Endodermal cell (in vitro differentiated cells): ENCODE data around the gene MRPS11. TPM values are rescaled to one million over a fixed set of nuclear protein-coding genes. Genes with fewer than 3 reads are reported as not detected.

Experiments
- DNase-seq: peaks from one replicate; pipeline ENCODE4 v3.0.0-alpha.2; 2017
- H3K27ac ChIP-seq: 2 replicates; pipeline ENCODE4 v1.5.1; 2013; ENCODE audit warnings: mild to moderate bottlenecking, low read depth, low read length, moderate library complexity
- H3K27me3 ChIP-seq: 2 replicates; pipeline ENCODE4 v1.6.1; 2013; ENCODE audit warnings: mild to moderate bottlenecking, low read length, moderate library complexity; ENCODE audit not compliant: insufficient read depth, control insufficient read depth, poor library complexity, severe bottlenecking
- H3K36me3 ChIP-seq: 2 replicates; pipeline ENCODE4 v1.7.0; 2013; ENCODE audit warnings: mild to moderate bottlenecking, low read length, moderate library complexity; ENCODE audit not compliant: control insufficient read depth, insufficient read depth
- H3K4me1 ChIP-seq: one replicate; pipeline ENCODE4 v1.7.0; 2013; ENCODE audit warnings: low read length; ENCODE audit not compliant: control insufficient read depth, insufficient read depth
- H3K4me3 ChIP-seq: 2 replicates; pipeline ENCODE4 v1.5.1; 2013; ENCODE audit warnings: mild to moderate bottlenecking, low read length, moderate library complexity
- H3K9ac ChIP-seq: 2 replicates; pipeline ENCODE4 v1.6.1; 2013; ENCODE audit warnings: mild to moderate bottlenecking, low read length, moderate library complexity; ENCODE audit not compliant: poor library complexity, severe bottlenecking; ENCODE audit errors: extremely low read depth
- H3K9me3 ChIP-seq: 2 replicates; pipeline ENCODE4 v1.6.1; 2013; ENCODE audit warnings: mild to moderate bottlenecking, low read length, moderate library complexity; ENCODE audit not compliant: control insufficient read depth
- H3K27ac Mint-ChIP-seq: 2 replicates; pipeline ENCODE4 v1.8.0; 2020; ENCODE audit warnings: mixed read lengths
- H3K27me3 Mint-ChIP-seq: 2 replicates; pipeline ENCODE4 v1.8.0; 2021; ENCODE audit warnings: mild to moderate bottlenecking, mixed read lengths; ENCODE audit not compliant: insufficient read depth
- H3K36me3 Mint-ChIP-seq: 2 replicates; pipeline ENCODE4 v1.8.0; 2020; ENCODE audit warnings: low read depth, mixed read lengths
- H3K4me1 Mint-ChIP-seq: 2 replicates; pipeline ENCODE4 v1.8.0; 2020; ENCODE audit warnings: mixed read lengths
- H3K4me3 Mint-ChIP-seq: 2 replicates; pipeline ENCODE4 v1.8.0; 2020; ENCODE audit warnings: mild to moderate bottlenecking, moderate library complexity, mixed read lengths
- H3K9me3 Mint-ChIP-seq: 2 replicates; pipeline ENCODE4 v1.8.0; 2020; ENCODE audit warnings: mild to moderate bottlenecking, mixed read lengths
- CTCF ChIP-seq: fragments of 200-600 bp; sonication (generic); conservative IDR thresholded peaks from 2 replicates; pipeline ENCODE4 v1.5.0; 2021; ENCODE audit warnings: antibody characterized with exemption, mild to moderate bottlenecking
- WGBS, 2 experiments: methylation state at CpG; one replicate each; pipeline versions ENCODE4 v1.1.5 to v1.1.7; 2013; ENCODE audit warnings: missing lambda C conversion rate in 2 of 2, mixed read lengths in 1 of 2; ENCODE audit not compliant: insufficient coverage in 1 of 2, insufficient read length in 1 of 2; 5-methylcytosine and 5-hydroxymethylcytosine counted together
- total RNA-seq, 2 donors: library from RNA; stranded (reverse); fragmentation: NEBNext Ultra II Directional in 1 of 2; extraction: Animal tissue kit (Norgen Biotek cat#: 25700) in 1 of 2; gene quantifications; 2 replicates in 1 of 2; 3 replicates in 1 of 2; pipeline ENCODE4 v1.2.1, GENCODE V29; 2021

Gene MRPS11
- total RNA-seq, 2 donors from 2014 or later: 44.8 to 49.0 TPM

- peaks cover 14% of the 10 kb centered on the region for H3K4me1 Mint-ChIP-seq
- DNase-seq: no peak
- H3K27ac ChIP-seq: no peak overlapping the region
- 87 to 88% methylated on average over 1 to 2 of the region's 2 CpGs for WGBS, 2 experiments
- H3K9ac ChIP-seq: no peak overlapping the region
- H3K9me3 Mint-ChIP-seq: no peaks in the 10 kb centered on the region
- H3K4me1 ChIP-seq: no peaks in the 10 kb centered on the region
- H3K27me3 Mint-ChIP-seq: peaks cover 84% of the 10 kb centered on the region
- no peaks in the 10 kb centered on the region for H3K36me3 ChIP-seq
- no peak overlapping the region for H3K4me3 Mint-ChIP-seq
- TF ChIP-seq CTCF: no peak
- H3K27ac Mint-ChIP-seq: no peak overlapping the region
- H3K9me3 ChIP-seq: no peaks in the 10 kb centered on the region
- H3K36me3 Mint-ChIP-seq: no peaks in the 10 kb centered on the region
- peaks cover 74% of the 10 kb centered on the region for H3K27me3 ChIP-seq
- H3K4me3 ChIP-seq: no peak overlapping the region
These were observed 41.2 kb upstream of the MRPS11 start for GRCh38 chr15:88426304-88426703.

DNA sequence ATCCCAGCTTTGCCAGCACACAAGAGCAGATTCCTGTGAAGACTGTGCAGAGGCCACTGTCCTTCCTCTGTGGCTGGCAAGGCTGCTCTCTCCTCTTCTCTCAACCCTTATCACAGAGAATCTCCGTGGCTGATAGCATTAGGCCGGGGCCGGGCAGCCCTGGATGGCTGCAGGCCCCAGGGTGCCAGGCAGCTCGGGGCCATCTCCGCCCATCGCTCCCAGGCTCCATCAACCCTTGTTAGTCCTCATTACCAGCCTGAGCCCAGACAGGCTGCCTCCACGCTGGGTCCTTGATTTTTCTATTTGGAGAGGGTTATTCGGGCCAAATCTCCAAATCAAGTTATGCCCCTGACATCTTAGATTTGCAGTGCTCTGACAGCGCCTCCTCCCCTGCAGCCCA, 39.5 kb upstream of the MRPS11 start:
- 59 to 70% methylated on average over 7 to 9 of the region's 9 CpGs for WGBS, 2 experiments
- H3K4me1 ChIP-seq: no peaks in the 10 kb centered on the region
- H3K9me3 ChIP-seq: no peaks in the 10 kb centered on the region
- H3K4me3 ChIP-seq: no peak overlapping the region
- H3K27ac ChIP-seq: no peak overlapping the region
- no peak overlapping the region for H3K4me3 Mint-ChIP-seq
- H3K9ac ChIP-seq: no peak overlapping the region
- H3K36me3 ChIP-seq: no peaks in the 10 kb centered on the region
- no peaks in the 10 kb centered on the region for H3K36me3 Mint-ChIP-seq
- DNase-seq: no peak
- peaks cover 70% of the 10 kb centered on the region for H3K27me3 ChIP-seq
- H3K9me3 Mint-ChIP-seq: no peaks in the 10 kb centered on the region
- TF ChIP-seq CTCF: no peak
- no peak overlapping the region for H3K27ac Mint-ChIP-seq
- H3K4me1 Mint-ChIP-seq: peaks cover 14% of the 10 kb centered on the region
- H3K27me3 Mint-ChIP-seq: peaks cover 83% of the 10 kb centered on the region

DNA sequence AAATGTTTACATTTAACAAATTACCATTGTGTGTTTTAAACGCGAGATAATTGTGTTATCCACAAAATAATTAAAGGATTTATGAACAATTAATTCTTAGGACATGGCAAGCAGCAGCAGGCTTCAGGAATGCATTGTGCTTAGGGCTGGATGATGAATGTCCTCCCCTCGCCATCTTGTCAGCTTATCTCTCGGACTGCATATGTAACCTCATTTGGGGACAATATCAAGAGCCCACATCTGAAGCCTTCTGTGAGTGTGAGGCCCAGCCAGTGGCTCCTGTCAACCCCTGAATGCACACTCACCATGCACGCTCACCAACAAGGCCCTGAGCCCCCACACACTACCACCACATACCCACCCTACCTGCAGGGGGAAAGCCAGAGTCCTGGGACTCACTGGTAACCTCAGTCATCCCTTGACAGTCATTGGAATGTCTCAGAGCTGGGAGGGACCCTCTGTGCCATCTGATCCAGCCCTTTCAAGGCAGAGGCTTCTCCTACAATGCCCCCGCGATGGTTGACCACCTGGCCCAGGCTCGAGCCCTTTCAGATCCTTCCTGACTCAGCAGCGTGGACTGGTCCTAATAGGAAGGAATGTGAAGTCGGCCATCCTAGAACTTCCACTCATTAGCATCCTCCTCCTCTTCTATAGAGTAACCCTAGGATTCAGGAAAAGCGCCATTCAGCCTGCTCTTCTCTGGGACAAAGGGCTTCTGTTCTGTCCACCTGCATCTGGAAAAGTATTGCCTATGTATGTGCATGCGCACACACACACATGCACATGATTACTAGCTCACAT, 38.5 kb upstream of the MRPS11 start:
- 93 to 100% methylated on average over 2 to 10 of the region's 12 CpGs for WGBS, 2 experiments

More for the DNA sequence above, 38.5 kb upstream of the MRPS11 start:
- H3K36me3 ChIP-seq: no peaks in the 10 kb centered on the region
- peak; percentile 20 for TF ChIP-seq CTCF
- H3K27ac Mint-ChIP-seq: no peak overlapping the region
- H3K4me3 ChIP-seq: no peak overlapping the region
- peaks cover 81% of the 10 kb centered on the region for H3K27me3 Mint-ChIP-seq
- H3K27me3 ChIP-seq: peaks cover 78% of the 10 kb centered on the region
- H3K9me3 Mint-ChIP-seq: no peaks in the 10 kb centered on the region
- H3K9ac ChIP-seq: no peak overlapping the region
- no peaks in the 10 kb centered on the region for H3K9me3 ChIP-seq
- no peak for DNase-seq
- H3K27ac ChIP-seq: no peak overlapping the region
- no peak overlapping the region for H3K4me3 Mint-ChIP-seq
- H3K4me1 ChIP-seq: no peaks in the 10 kb centered on the region
- no peaks in the 10 kb centered on the region for H3K36me3 Mint-ChIP-seq
- H3K4me1 Mint-ChIP-seq: peaks cover 18% of the 10 kb centered on the region
